Measurements from ENCODE around the gene POU3F1. TPM values are rescaled to one million over a fixed set of nuclear protein-coding genes. Genes with fewer than 3 reads are reported as not detected.

POU3F1 gene
- total and polyA plus RNA-seq, 2 donors (not counting 1 experiment from before 2014, with no cell fraction given) = 0.63 to 3.8 TPM

- intact Hi-C loops (cut with micrococcal nuclease) = no loop called here
- Histone ChIP-seq H3K4me1 (ENCODE audit: control insufficient read depth in 2 of 2, insufficient read depth in 2 of 2, low read length in 2 of 2) (peaks cover 0 to 6% of the 10 kb centered on the region in 2 donors), H3K4me3 (ENCODE audit: control extremely low read depth in 1 of 5, extremely low read depth in 1 of 5, insufficient read depth in 1 of 5, low read depth in 2 of 5, low read length in 4 of 5) (no peak overlapping the region), H3K9me3 (ENCODE audit: control extremely low read depth in 1 of 3, control insufficient read depth in 2 of 3, insufficient read depth in 1 of 3, low read length in 2 of 3) (no peaks in the 10 kb centered on the region), H3K9ac (ENCODE audit: low read length) (no peak overlapping the region), H3K79me2 (ENCODE audit: control insufficient read depth, insufficient read depth, low read length) (no peaks in the 10 kb centered on the region), H3K27ac (ENCODE audit: low read length in 2 of 2) (no peak overlapping the region), H4K20me1 (ENCODE audit: control insufficient read depth, insufficient read depth, low read length, poor library complexity, severe bottlenecking) (no peaks in the 10 kb centered on the region), H2AFZ (ENCODE audit: insufficient read depth, low read depth, low read length, poor library complexity, severe bottlenecking) (no peak overlapping the region), H3K4me2 (replicated peaks; ENCODE audit: low read depth, low read length, poor library complexity, severe bottlenecking) (no peak overlapping the region), H3K27me3 (replicated peaks in 1 of 4; ENCODE audit: control extremely low read depth in 1 of 4, control insufficient read depth in 3 of 4, insufficient read depth in 4 of 4, low read length in 3 of 4) (peaks cover 0 to 15% (median 0%) of the 10 kb centered on the region in 4 experiments), H3K36me3 (replicated peaks in 1 of 2; ENCODE audit: control extremely low read depth in 1 of 2, control insufficient read depth in 1 of 2, extremely low read depth in 1 of 2, insufficient read depth in 2 of 2, low read length in 1 of 2) (no peaks in the 10 kb centered on the region)
- peaks cover 9% of the 10 kb centered on the region for H3K4me1 Mint-ChIP-seq
- no peak overlapping the region for H3K27ac Mint-ChIP-seq
- WGBS (ENCODE audit: insufficient coverage) = 94% methylated on average over 3 of the region's 3 CpGs
- DNase-seq (no peak), ATAC-seq (ENCODE audit: low read depth) (no peak)
- peaks cover 14% of the 10 kb centered on the region for H3K27me3 Mint-ChIP-seq
- H3K4me3 Mint-ChIP-seq = no peak overlapping the region
- TF ChIP-seq EZH2 (IDR thresholded peaks at IDR 0.05; ENCODE audit: borderline replicate concordance, insufficient read depth, low read depth, low read length, poor library complexity, severe bottlenecking) (no peak), CTCF (IDR thresholded peaks at IDR 0.05) (no peak)
- H3K9me3 Mint-ChIP-seq (ENCODE audit: insufficient read depth) = no peaks in the 10 kb centered on the region
- POLR2A ChIA-PET = no interaction called here
- CTCF ChIA-PET = interaction anchor here (1.3 kb wide), 1 partner anchor 27 kb away, joined by 3 read pairs; no protein-coding TSS in a partner anchor
These were observed 22.4 kb upstream of the POU3F1 start for GRCh38 chr1:38068980-38069340.

- Histone ChIP-seq H3K27ac (ENCODE audit: low read length in 2 of 2) (no peak overlapping the region), H2AFZ (ENCODE audit: insufficient read depth, low read depth, low read length, poor library complexity, severe bottlenecking) (no peak overlapping the region), H3K9me3 (ENCODE audit: control extremely low read depth in 1 of 3, control insufficient read depth in 2 of 3, insufficient read depth in 1 of 3, low read length in 2 of 3) (no peaks in the 10 kb centered on the region), H3K79me2 (ENCODE audit: control insufficient read depth, insufficient read depth, low read length) (no peaks in the 10 kb centered on the region), H3K9ac (ENCODE audit: low read length) (no peak overlapping the region), H3K4me1 (ENCODE audit: control insufficient read depth in 2 of 2, insufficient read depth in 2 of 2, low read length in 2 of 2) (peaks cover 0 to 6% of the 10 kb centered on the region in 2 donors), H3K4me2 (replicated peaks; ENCODE audit: low read depth, low read length, poor library complexity, severe bottlenecking) (no peak overlapping the region), H3K36me3 (replicated peaks in 1 of 2; ENCODE audit: control extremely low read depth in 1 of 2, control insufficient read depth in 1 of 2, extremely low read depth in 1 of 2, insufficient read depth in 2 of 2, low read length in 1 of 2) (no peaks in the 10 kb centered on the region), H3K27me3 (replicated peaks in 1 of 4; ENCODE audit: control extremely low read depth in 1 of 4, control insufficient read depth in 3 of 4, insufficient read depth in 4 of 4, low read length in 3 of 4) (peaks cover 0 to 14% (median 0%) of the 10 kb centered on the region in 4 experiments), H4K20me1 (ENCODE audit: control insufficient read depth, insufficient read depth, low read length, poor library complexity, severe bottlenecking) (no peaks in the 10 kb centered on the region), H3K4me3 (ENCODE audit: control extremely low read depth in 1 of 5, extremely low read depth in 1 of 5, insufficient read depth in 1 of 5, low read depth in 2 of 5, low read length in 4 of 5) (no peak overlapping the region)
- ATAC-seq (ENCODE audit: low read depth) (no peak), DNase-seq (no peak)
- no peaks in the 10 kb centered on the region for H3K9me3 Mint-ChIP-seq (ENCODE audit: insufficient read depth)
- intact Hi-C loops (cut with micrococcal nuclease) = no loop called here
- H3K4me3 Mint-ChIP-seq = no peak overlapping the region
- no peak for TF ChIP-seq EZH2 (IDR thresholded peaks at IDR 0.05; ENCODE audit: borderline replicate concordance, insufficient read depth, low read depth, low read length, poor library complexity, severe bottlenecking)
- no peak for TF ChIP-seq CTCF (IDR thresholded peaks at IDR 0.05)
- peaks cover 9% of the 10 kb centered on the region for H3K4me1 Mint-ChIP-seq
- H3K27me3 Mint-ChIP-seq = peaks cover 14% of the 10 kb centered on the region
- 70% methylated on average over 5 of the region's 14 CpGs for WGBS (ENCODE audit: insufficient coverage)
- H3K27ac Mint-ChIP-seq = no peak overlapping the region
- POLR2A ChIA-PET = no interaction called here
- CTCF ChIA-PET = interaction anchor here (0.6 to 1.3 kb wide), 2 partner anchors 25 to 26 kb away, joined by 3 read pairs; no protein-coding TSS in a partner anchor
These were observed 21.8 kb upstream of the POU3F1 start for GRCh38 chr1:38068220-38068979.

Data from B cell (primary cell).